HEK293 (cell line): ENCODE measurements around the gene CD81.

Experiments used
- CTCF ChIP-seq: fragments of 450-650 bp; formaldehyde crosslinking; IDR thresholded peaks from 2 replicates; pipeline ENCODE4 v1.5.1; 2016; ENCODE audit warnings: missing biosample characterization, missing genetic modification characterization
- GLIS1 ChIP-seq: fragments of 450-650 bp; formaldehyde crosslinking; IDR thresholded peaks from 2 replicates; pipeline ENCODE4 v1.5.1; 2016; ENCODE audit warnings: missing biosample characterization, missing genetic modification characterization
- PATZ1 ChIP-seq: fragments of 450-650 bp; formaldehyde crosslinking; IDR thresholded peaks from 2 replicates; pipeline ENCODE4 v1.5.1; 2016; ENCODE audit warnings: missing biosample characterization, missing genetic modification characterization
- PRDM1 ChIP-seq: fragments of 450-650 bp; formaldehyde crosslinking; IDR thresholded peaks from 2 replicates; pipeline ENCODE4; 2016; ENCODE audit warnings: missing biosample characterization, missing genetic modification characterization
- ZBTB17 ChIP-seq: fragments of 450-650 bp; formaldehyde crosslinking; IDR thresholded peaks from 2 replicates; pipeline ENCODE4 v1.5.1; 2016; ENCODE audit warnings: missing biosample characterization, missing genetic modification characterization
- ZBTB48 ChIP-seq: fragments of 450-650 bp; formaldehyde crosslinking; IDR thresholded peaks from 2 replicates; pipeline ENCODE4 v1.5.1; 2016; ENCODE audit warnings: missing biosample characterization, missing genetic modification characterization
- ZIC2 ChIP-seq: fragments of 450-650 bp; formaldehyde crosslinking; IDR thresholded peaks from 2 replicates; pipeline ENCODE4 v1.5.1; 2016; ENCODE audit warnings: missing biosample characterization, missing genetic modification characterization
- ZNF140 ChIP-seq: fragments of 450-650 bp; formaldehyde crosslinking; IDR thresholded peaks from 2 replicates; pipeline ENCODE4 v1.5.1; 2016; ENCODE audit warnings: missing biosample characterization, missing genetic modification characterization
- ZNF2 ChIP-seq: fragments of 450-650 bp; formaldehyde crosslinking; IDR thresholded peaks from 2 replicates; pipeline ENCODE4 v1.5.1; 2016; ENCODE audit warnings: missing biosample characterization, missing genetic modification characterization
- ZNF221 ChIP-seq: fragments of 450-650 bp; formaldehyde crosslinking; IDR thresholded peaks from 2 replicates; pipeline ENCODE4 v1.5.1; 2017; ENCODE audit warnings: missing biosample characterization, missing genetic modification characterization, borderline replicate concordance
- ZNF473 ChIP-seq: fragments of 450-650 bp; formaldehyde crosslinking; IDR thresholded peaks from 2 replicates; pipeline ENCODE4 v1.5.1; 2017; ENCODE audit warnings: missing biosample characterization, missing genetic modification characterization
- ZNF510 ChIP-seq: fragments of 450-650 bp; formaldehyde crosslinking; IDR thresholded peaks from 2 replicates; pipeline ENCODE4 v1.5.1; 2018; ENCODE audit warnings: mild to moderate bottlenecking, missing genetic modification characterization, missing biosample characterization; ENCODE audit not compliant: insufficient replicate concordance
- ZNF626 ChIP-seq: fragments of 450-650 bp; sonication (Bioruptor Pico); formaldehyde crosslinking; IDR thresholded peaks from 2 replicates; pipeline ENCODE4 v1.5.1; 2018; ENCODE audit warnings: missing biosample characterization, missing genetic modification characterization, inconsistent platforms
- ZNF639 ChIP-seq: fragments of 450-650 bp; formaldehyde crosslinking; IDR thresholded peaks from 2 replicates; pipeline ENCODE4 v1.5.1; 2016; ENCODE audit warnings: missing biosample characterization, missing genetic modification characterization
- ZNF654 ChIP-seq: fragments of 450-650 bp; formaldehyde crosslinking; IDR thresholded peaks from 2 replicates; pipeline ENCODE4 v1.5.1; 2016; ENCODE audit warnings: low read depth, missing biosample characterization, missing genetic modification characterization
- TF ChIP-seq, protein P1 (sequence below): fragments of 450-650 bp; formaldehyde crosslinking; IDR thresholded peaks from 2 replicates; pipeline ENCODE4 v1.5.0; 2017; ENCODE audit warnings: missing biosample characterization, missing genetic modification characterization, borderline replicate concordance
- TF ChIP-seq, protein P2 (sequence below): fragments of 450-650 bp; formaldehyde crosslinking; conservative IDR thresholded peaks from 2 replicates; pipeline ENCODE4 v1.5.1; 2016; ENCODE audit warnings: low read depth, missing biosample characterization, missing genetic modification characterization
- TF ChIP-seq, protein P3 (sequence below): fragments of 450-650 bp; formaldehyde crosslinking; optimal IDR thresholded peaks from 2 replicates; pipeline ENCODE3; 2016; ENCODE audit warnings: missing biosample characterization, mild to moderate bottlenecking, missing genetic modification characterization

CD81 gene

GRCh38 chr11:2420502-2421225, 43.6 kb downstream of the CD81 start (continued):
- TF ChIP-seq CTCF (tag by site-specific recombination) (peak; percentile 90), ZNF473 (no peak), GLIS1 (tag by site-specific recombination) (peak; percentile 23; the same call in 1 of the 2 replicates), ZNF639 (tag by site-specific recombination) (no peak), PATZ1 (tag by site-specific recombination) (peak; percentile 50; the same call in 1 of the 2 replicates), ZNF654 (peak; percentile 74), ZNF510 (tag by site-specific recombination) (no peak), ZIC2 (tag by site-specific recombination) (peak; percentile 10; the same call in 1 of the 2 replicates), ZNF2 (tag by site-specific recombination) (0 out of 2 replicates have a peak, but pooled peaks have one; percentile 38), ZNF221 (tag by site-specific recombination) (no peak), PRDM1 (tag by site-specific recombination) (no peak), ZBTB48 (tag by site-specific recombination) (peak; percentile 26; the same call in 1 of the 2 replicates), ZBTB17 (0 out of 2 replicates have a peak, but pooled peaks have one; percentile 18), ZNF140 (tag by site-specific recombination) (no peak), ZNF626 (tag by site-specific recombination) (no peak)
- TF ChIP-seq, protein P1, sequence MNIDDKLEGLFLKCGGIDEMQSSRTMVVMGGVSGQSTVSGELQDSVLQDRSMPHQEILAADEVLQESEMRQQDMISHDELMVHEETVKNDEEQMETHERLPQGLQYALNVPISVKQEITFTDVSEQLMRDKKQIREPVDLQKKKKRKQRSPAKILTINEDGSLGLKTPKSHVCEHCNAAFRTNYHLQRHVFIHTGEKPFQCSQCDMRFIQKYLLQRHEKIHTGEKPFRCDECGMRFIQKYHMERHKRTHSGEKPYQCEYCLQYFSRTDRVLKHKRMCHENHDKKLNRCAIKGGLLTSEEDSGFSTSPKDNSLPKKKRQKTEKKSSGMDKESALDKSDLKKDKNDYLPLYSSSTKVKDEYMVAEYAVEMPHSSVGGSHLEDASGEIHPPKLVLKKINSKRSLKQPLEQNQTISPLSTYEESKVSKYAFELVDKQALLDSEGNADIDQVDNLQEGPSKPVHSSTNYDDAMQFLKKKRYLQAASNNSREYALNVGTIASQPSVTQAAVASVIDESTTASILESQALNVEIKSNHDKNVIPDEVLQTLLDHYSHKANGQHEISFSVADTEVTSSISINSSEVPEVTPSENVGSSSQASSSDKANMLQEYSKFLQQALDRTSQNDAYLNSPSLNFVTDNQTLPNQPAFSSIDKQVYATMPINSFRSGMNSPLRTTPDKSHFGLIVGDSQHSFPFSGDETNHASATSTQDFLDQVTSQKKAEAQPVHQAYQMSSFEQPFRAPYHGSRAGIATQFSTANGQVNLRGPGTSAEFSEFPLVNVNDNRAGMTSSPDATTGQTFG (tag by site-specific recombination), result no peak
- TF ChIP-seq, protein P2, sequence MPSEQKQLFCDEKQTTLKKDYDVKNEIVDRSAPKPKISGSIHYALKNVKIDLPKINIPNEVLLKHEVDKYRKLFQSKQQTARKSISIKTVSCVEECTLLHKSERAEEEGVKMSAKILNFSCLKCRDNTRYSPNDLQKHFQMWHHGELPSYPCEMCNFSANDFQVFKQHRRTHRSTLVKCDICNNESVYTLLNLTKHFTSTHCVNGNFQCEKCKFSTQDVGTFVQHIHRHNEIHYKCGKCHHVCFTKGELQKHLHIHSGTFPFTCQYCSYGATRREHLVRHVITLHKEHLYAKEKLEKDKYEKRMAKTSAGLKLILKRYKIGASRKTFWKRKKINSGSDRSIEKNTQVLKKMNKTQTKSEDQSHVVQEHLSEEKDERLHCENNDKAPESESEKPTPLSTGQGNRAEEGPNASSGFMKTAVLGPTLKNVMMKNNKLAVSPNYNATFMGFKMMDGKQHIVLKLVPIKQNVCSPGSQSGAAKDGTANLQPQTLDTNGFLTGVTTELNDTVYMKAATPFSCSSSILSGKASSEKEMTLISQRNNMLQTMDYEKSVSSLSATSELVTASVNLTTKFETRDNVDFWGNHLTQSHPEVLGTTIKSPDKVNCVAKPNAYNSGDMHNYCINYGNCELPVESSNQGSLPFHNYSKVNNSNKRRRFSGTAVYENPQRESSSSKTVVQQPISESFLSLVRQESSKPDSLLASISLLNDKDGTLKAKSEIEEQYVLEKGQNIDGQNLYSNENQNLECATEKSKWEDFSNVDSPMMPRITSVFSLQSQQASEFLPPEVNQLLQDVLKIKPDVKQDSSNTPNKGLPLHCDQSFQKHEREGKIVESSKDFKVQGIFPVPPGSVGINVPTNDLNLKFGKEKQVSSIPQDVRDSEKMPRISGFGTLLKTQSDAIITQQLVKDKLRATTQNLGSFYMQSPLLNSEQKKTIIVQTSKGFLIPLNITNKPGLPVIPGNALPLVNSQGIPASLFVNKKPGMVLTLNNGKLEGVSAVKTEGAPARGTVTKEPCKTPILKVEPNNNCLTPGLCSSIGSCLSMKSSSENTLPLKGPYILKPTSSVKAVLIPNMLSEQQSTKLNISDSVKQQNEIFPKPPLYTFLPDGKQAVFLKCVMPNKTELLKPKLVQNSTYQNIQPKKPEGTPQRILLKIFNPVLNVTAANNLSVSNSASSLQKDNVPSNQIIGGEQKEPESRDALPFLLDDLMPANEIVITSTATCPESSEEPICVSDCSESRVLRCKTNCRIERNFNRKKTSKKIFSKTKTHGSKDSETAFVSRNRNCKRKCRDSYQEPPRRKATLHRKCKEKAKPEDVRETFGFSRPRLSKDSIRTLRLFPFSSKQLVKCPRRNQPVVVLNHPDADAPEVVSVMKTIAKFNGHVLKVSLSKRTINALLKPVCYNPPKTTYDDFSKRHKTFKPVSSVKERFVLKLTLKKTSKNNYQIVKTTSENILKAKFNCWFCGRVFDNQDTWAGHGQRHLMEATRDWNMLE (tag by site-specific recombination), result no peak
- TF ChIP-seq, protein P3, sequence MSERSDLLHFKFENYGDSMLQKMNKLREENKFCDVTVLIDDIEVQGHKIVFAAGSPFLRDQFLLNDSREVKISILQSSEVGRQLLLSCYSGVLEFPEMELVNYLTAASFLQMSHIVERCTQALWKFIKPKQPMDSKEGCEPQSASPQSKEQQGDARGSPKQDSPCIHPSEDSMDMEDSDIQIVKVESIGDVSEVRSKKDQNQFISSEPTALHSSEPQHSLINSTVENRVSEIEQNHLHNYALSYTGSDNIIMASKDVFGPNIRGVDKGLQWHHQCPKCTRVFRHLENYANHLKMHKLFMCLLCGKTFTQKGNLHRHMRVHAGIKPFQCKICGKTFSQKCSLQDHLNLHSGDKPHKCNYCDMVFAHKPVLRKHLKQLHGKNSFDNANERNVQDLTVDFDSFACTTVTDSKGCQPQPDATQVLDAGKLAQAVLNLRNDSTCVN (tag by site-specific recombination), result peak; percentile 15
- TF ChIP-seq, all 188 proteins: peak for 11
